Thoracic aorta (tissue), 2 donors: ENCODE measurements around the gene FADS2. TPM values are rescaled to one million over a fixed set of nuclear protein-coding genes. Genes with fewer than 3 reads are reported as not detected.

ENCODE experiments used
- ATAC-seq: fragments of 150-250 bp; one replicate; pipeline ENCODE4 v1.8.0; 2017; ENCODE audit warnings: low read depth; ENCODE audit not compliant: insufficient number of reproducible peaks, low FRiP score
- DNase-seq: peaks from one replicate; pipeline ENCODE4 v3.0.0-alpha.2; 2020; ENCODE audit warnings: low spot score
- H3K27ac ChIP-seq, 2 donors: fragments of 200-600 bp; sonication (generic); 1 replicate in 1 of 2; 2 replicates in 1 of 2; pipeline ENCODE4 v1.5.1; 2016; ENCODE audit warnings: mild to moderate bottlenecking in 2 of 2, moderate library complexity in 2 of 2
- H3K27me3 ChIP-seq: fragments of 200-600 bp; sonication (generic); replicated peaks from 2 replicates; pipeline ENCODE4 v1.6.0; 2016; ENCODE audit warnings: mild to moderate bottlenecking; ENCODE audit not compliant: insufficient read depth
- H3K36me3 ChIP-seq: fragments of 200-600 bp; sonication (generic); one replicate; pipeline ENCODE4 v1.5.1; 2016
- H3K4me1 ChIP-seq, 2 donors: fragments of 200-600 bp; sonication (generic); 1 replicate in 1 of 2; 2 replicates in 1 of 2; pipeline versions ENCODE4 v1.5.1 to v1.6.0; 2016; ENCODE audit warnings: low read depth in 2 of 2, mild to moderate bottlenecking in 1 of 2; ENCODE audit not compliant: control insufficient read depth in 1 of 2
- H3K4me3 ChIP-seq: fragments of 200-600 bp; sonication (generic); 2 replicates; pipeline ENCODE4 v1.5.1; 2016; ENCODE audit warnings: mild to moderate bottlenecking
- H3K9me3 ChIP-seq: fragments of 200-600 bp; sonication (generic); 2 replicates; pipeline ENCODE4 v1.5.1; 2016
- CTCF ChIP-seq: fragments of 200-600 bp; sonication (generic); IDR thresholded peaks from one replicate; pipeline ENCODE4 v1.5.1; 2019; ENCODE audit warnings: antibody characterized with exemption
- total RNA-seq, 2 donors: library from RNA; depleted of rRNA; stranded (reverse); fragments of >200 nt; gene quantifications; one replicate each; pipeline versions ENCODE4 v1.1.0 to v1.2.3, GENCODE V29; 2016

FADS2 gene
- total RNA-seq, 2 donors from 2014 or later, result 89.2 to 234 TPM

GRCh38 chr11:61912991-61913698 is 85.0 kb downstream of the FADS2 start:
- DNase-seq, result no peak
- ATAC-seq, result no peak
- no peak overlapping the region for H3K4me3 ChIP-seq
- H3K27ac ChIP-seq, result no peak overlapping the region
- H3K9me3 ChIP-seq, result no peaks in the 10 kb centered on the region
- no peaks in the 10 kb centered on the region for H3K27me3 ChIP-seq
- H3K36me3 ChIP-seq, result no peaks in the 10 kb centered on the region
- no peak for TF ChIP-seq CTCF
- H3K4me1 ChIP-seq, result peaks cover 0 to 10% of the 10 kb centered on the region in 2 donors

- no peak for TF ChIP-seq CTCF
- Histone ChIP-seq H3K4me3 (no peak overlapping the region), H3K36me3 (no peaks in the 10 kb centered on the region), H3K27ac (no peak overlapping the region), H3K27me3 (no peaks in the 10 kb centered on the region), H3K9me3 (no peaks in the 10 kb centered on the region), H3K4me1 (peaks cover 0 to 14% of the 10 kb centered on the region in 2 donors)
- ATAC-seq (no peak), DNase-seq (no peak)
Measured at GRCh38 chr11:61913699-61914395, 85.7 kb downstream of the FADS2 start.

GRCh38 chr11:61914471-61915171 is 86.5 kb downstream of the FADS2 start:
- TF ChIP-seq CTCF, result no peak
- no peak overlapping the region for H3K27ac ChIP-seq
- H3K9me3 ChIP-seq, result no peaks in the 10 kb centered on the region
- H3K27me3 ChIP-seq, result no peaks in the 10 kb centered on the region
- ATAC-seq, result no peak
- peaks cover 0 to 9% of the 10 kb centered on the region in 2 donors for H3K4me1 ChIP-seq
- H3K4me3 ChIP-seq, result no peak overlapping the region
- H3K36me3 ChIP-seq, result no peaks in the 10 kb centered on the region
- DNase-seq, result no peak

- peak overlapping the region; percentile 28 to 43 for H3K27ac ChIP-seq
- no peaks in the 10 kb centered on the region for H3K36me3 ChIP-seq
- H3K4me1 ChIP-seq, result peaks cover 0 to 9% of the 10 kb centered on the region in 2 donors
- H3K9me3 ChIP-seq, result no peaks in the 10 kb centered on the region
- TF ChIP-seq CTCF, result no peak
- no peak for ATAC-seq
- no peaks in the 10 kb centered on the region for H3K27me3 ChIP-seq
- DNase-seq, result no peak
- peak overlapping the region; percentile 81 for H3K4me3 ChIP-seq
Measured at GRCh38 chr11:61916737-61917333, 88.7 kb downstream of the FADS2 start.

Other genes with a start within 250 kb of the FADS2 start
- 1 to 10 TPM in 1 of 2 donors, not detected in 1; 2.6 TPM for gene SYT7, start 247.2 kb upstream of the FADS2 start, total RNA-seq
- gene DAGLA, start 147.9 kb upstream of the FADS2 start, total RNA-seq, result 1 to 10 TPM; 1.2 to 1.4 TPM
- 1 to 10 TPM in 1 of 2 donors, not detected in 1; 5.1 TPM for gene MYRF, start 75.7 kb upstream of the FADS2 start, total RNA-seq
- gene TMEM258, start 35.7 kb upstream of the FADS2 start, total RNA-seq, result 10 to 100 TPM; 17.3 to 63.6 TPM
- gene FEN1, start 35.4 kb upstream of the FADS2 start, total RNA-seq, result 1 to 10 TPM; 4.5 to 5.4 TPM
- 10 to 100 TPM; 39.0 to 52.9 TPM for gene FADS1, start 11.3 kb upstream of the FADS2 start, total RNA-seq
- 100 to 1,000 TPM; 368 to 393 TPM for gene FADS3, start 63.2 kb downstream of the FADS2 start, total RNA-seq
- 10 to 100 TPM; 20.8 to 45.4 TPM for gene RAB3IL1, start 89.3 kb downstream of the FADS2 start, total RNA-seq
- 1 to 10 TPM; 4.7 to 8.0 TPM for gene BEST1, start 122.1 kb downstream of the FADS2 start, total RNA-seq
- gene FTH1, start 139.3 kb downstream of the FADS2 start, total RNA-seq, result 1,000 to 10,000 TPM; 1,820 to 2,025 TPM